Measurements from ENCODE around the gene CCSER2.

CCSER2 gene

DNA sequence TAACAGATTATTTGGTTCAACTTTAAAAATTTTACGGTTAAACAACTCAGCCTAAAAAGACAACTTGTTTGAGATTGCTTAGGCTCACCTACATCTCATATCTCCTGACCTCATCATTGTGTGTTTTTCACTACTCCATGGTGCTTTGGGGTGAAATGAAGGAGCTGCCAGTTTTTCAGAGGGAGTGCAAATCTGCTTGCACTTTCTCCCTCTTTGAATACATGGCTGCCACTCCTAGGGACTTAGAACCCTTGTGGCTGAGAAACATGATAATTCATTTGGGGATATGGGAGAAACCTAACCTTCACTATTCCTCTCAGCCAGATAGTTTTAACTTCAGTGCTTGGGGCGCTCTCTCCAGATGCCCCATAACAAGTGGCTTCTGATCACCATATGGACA is 2.7 kb downstream of the CCSER2 start:
- TF ChIP-seq, protein P1, sequence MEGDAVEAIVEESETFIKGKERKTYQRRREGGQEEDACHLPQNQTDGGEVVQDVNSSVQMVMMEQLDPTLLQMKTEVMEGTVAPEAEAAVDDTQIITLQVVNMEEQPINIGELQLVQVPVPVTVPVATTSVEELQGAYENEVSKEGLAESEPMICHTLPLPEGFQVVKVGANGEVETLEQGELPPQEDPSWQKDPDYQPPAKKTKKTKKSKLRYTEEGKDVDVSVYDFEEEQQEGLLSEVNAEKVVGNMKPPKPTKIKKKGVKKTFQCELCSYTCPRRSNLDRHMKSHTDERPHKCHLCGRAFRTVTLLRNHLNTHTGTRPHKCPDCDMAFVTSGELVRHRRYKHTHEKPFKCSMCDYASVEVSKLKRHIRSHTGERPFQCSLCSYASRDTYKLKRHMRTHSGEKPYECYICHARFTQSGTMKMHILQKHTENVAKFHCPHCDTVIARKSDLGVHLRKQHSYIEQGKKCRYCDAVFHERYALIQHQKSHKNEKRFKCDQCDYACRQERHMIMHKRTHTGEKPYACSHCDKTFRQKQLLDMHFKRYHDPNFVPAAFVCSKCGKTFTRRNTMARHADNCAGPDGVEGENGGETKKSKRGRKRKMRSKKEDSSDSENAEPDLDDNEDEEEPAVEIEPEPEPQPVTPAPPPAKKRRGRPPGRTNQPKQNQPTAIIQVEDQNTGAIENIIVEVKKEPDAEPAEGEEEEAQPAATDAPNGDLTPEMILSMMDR (IDR thresholded peaks at IDR 0.05; ENCODE audit: low read length, missing control alignments): no peak
- H3K4me3 ChIP-seq (replicated peaks; ENCODE audit: low read depth, low read length): no peak overlapping the region
- no peak for DNase-seq (ENCODE audit: low read depth)

DNA sequence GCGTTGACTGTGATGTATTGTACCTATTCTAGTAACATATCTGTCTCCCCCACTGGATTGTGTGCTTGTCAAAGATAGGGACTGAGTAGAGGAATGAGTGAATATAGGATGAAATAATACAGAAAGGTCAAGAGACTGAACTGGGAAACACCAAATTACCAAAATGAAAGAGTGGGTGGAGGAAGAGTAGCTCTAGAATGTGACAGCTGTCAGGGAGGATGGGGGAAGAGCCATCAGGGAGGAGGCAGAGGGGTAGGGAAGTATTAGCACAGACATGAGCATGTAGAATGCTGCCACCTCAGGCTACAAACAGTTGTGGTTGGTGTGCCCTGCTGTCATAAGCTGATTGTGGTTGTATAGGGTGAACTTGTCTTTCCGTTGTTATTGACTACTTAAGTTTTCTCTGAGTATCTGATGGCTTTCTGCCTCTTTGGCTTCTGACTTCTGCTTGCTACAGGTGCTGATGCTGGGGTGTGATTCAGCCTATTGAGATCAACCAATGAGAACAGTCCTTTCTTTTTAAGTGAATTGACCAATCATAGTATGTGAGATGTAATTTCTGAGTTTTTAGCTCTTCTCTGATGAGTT is 5.6 kb downstream of the CCSER2 start:
- no peak overlapping the region for H3K4me3 ChIP-seq (replicated peaks; ENCODE audit: low read depth, low read length)
- TF ChIP-seq, protein P1 (IDR thresholded peaks at IDR 0.05; ENCODE audit: low read length, missing control alignments): no peak
- peak; percentile 27 for DNase-seq (ENCODE audit: low read depth)

DNA sequence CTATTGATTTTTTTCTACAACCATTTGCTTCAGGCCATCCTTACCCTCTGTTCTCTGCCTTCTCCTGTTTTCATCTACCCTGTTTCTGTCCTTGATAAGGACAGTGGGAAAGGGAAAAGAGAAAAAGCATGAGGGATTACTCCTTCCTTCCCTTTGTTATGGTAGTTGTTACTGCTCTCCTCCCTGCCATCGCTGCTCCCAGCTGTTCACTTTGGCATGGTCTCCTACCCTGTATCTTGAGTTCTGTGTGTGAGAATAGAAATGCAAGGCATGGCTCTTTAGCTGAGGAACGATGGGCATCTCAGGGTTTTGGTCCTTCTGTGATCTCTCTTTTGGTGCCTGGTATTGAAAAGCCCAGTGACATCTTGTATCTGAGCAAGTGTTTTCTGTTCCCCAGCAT is 6.4 kb downstream of the CCSER2 start:
- TF ChIP-seq, protein P1 (IDR thresholded peaks at IDR 0.05; ENCODE audit: low read length, missing control alignments): no peak
- peak; percentile 43 for DNase-seq (ENCODE audit: low read depth)
- no peak overlapping the region for H3K4me3 ChIP-seq (replicated peaks; ENCODE audit: low read depth, low read length)

DNA sequence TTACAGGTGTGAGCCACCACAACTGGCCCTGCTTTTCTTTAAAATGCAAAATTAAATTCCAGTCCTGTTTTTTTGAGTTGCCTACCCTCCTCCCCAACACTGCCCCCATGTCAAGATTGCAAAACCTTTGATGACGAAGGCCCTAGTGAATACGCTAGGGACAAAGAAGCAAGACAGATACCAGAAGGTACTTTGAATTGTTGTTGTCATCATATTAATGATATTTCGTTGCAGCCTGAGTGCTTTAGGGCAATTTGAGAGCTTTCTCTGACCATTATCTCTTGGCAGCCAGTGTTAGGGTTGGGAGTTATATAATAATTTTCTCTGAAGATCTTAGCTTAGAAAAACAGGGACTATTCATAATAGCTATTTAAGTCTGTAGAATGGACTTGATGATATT is 7.1 kb downstream of the CCSER2 start:
- peak; percentile 64 for DNase-seq (ENCODE audit: low read depth)
- no peak overlapping the region for H3K4me3 ChIP-seq (replicated peaks; ENCODE audit: low read depth, low read length)
- TF ChIP-seq, protein P1 (IDR thresholded peaks at IDR 0.05; ENCODE audit: low read length, missing control alignments): no peak

DNA sequence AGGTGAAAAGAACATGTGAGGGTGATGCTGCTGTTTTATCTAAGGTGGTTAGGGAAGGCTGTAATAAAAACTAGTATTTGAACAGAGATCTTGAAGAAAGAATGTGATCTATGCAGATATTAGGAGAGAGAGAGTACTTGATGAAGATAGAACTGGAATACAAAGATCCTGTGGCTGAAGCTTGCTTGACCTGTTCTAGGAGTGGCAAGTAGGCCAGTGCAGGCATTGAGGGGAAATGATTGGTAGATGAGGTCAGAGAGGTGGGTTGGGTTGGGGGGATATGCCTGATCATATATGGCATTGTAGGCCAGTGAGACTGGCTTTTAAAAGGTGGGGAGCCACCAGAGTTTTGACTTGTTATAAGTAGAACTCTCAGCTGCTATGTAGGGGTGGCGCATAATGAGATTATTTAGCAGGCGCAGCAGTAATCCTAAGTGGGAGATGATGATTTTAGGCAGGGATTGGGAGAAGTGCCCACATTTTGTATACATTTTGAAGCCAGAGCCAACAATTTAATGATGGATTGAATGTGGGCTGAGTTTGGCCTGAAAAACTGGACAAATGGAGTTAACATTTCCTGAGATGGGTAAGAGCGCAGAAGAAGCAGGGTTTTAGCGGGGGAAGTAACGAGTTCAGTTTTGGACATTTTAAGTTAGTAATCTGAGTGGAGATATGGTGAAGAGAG is 8.2 kb downstream of the CCSER2 start:
- TF ChIP-seq, protein P1 (IDR thresholded peaks at IDR 0.05; ENCODE audit: low read length, missing control alignments): no peak
- no peak for DNase-seq (ENCODE audit: low read depth)
- H3K4me3 ChIP-seq (replicated peaks; ENCODE audit: low read depth, low read length): no peak overlapping the region

DNA sequence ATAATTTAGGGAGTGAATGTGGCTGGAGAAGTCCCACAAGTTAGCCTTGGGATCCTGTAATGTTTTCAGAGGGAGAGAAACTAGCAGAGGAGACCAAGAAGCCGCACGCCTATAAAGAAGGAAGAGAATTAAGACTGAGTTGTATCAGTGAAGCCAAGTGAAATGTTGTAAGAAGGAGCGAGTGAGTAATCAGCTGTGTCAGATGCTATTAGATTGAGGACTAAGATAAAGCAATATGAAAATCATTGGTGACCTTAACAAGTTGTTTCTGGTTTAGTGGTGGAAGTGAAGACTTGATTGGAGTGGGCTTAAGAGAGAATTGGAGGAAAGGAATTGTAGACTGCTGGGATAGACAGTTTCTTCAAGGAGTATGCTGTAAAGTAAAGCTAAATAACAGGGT is 8.8 kb downstream of the CCSER2 start:
- TF ChIP-seq, protein P1 (IDR thresholded peaks at IDR 0.05; ENCODE audit: low read length, missing control alignments): no peak
- DNase-seq (ENCODE audit: low read depth): peak; percentile 32
- no peak overlapping the region for H3K4me3 ChIP-seq (replicated peaks; ENCODE audit: low read depth, low read length)

DNA sequence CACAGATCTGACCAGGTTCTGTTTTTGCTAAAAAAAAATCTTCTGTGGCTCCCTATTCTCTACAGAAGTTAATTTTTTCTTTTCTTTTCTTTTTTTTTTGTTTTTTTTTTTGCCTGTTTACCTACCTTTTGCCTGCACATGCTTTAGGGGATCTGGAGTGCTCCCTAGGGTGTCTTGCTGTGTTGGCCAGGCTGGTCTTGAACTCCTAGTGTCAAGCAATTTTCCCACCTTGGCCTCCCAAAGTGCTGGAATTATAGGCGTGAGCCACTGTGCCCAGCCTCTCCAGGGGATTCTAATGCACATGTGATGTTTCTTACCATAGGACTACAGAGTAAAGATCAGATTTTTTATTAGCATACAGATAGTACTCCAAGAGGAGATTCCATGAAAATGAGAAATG is 10.6 kb downstream of the CCSER2 start:
- TF ChIP-seq, protein P1 (IDR thresholded peaks at IDR 0.05; ENCODE audit: low read length, missing control alignments): no peak
- DNase-seq (ENCODE audit: low read depth): no peak
- no peak overlapping the region for H3K4me3 ChIP-seq (replicated peaks; ENCODE audit: low read depth, low read length)
